Mesenchymal stem cell (in vitro differentiated cells and primary cell): ENCODE measurements around the gene CEP72.
"Not testable (repeated sequence)": the region's sequence is repeated elsewhere in the genome, so short reads cannot be mapped to it uniquely, and the experiment has no call there.

Source experiments
- DNase-seq: peaks from one replicate; pipeline ENCODE4 v3.0.0-alpha.2; 2013
- H2AFZ ChIP-seq: one replicate; pipeline ENCODE4 v1.6.1; 2013; ENCODE audit warnings: low read depth, mild to moderate bottlenecking, control low read depth, inconsistent platforms, low read length, moderate library complexity
- H2AK5ac ChIP-seq: 2 replicates; pipeline ENCODE4 v1.6.1; 2013; ENCODE audit warnings: low read length, moderate library complexity, mild to moderate bottlenecking, inconsistent platforms; ENCODE audit not compliant: severe bottlenecking
- H2BK120ac ChIP-seq: one replicate; pipeline ENCODE4 v1.6.1; 2013; ENCODE audit warnings: low read depth, mild to moderate bottlenecking, inconsistent platforms, low read length, moderate library complexity
- H2BK12ac ChIP-seq, 2 experiments: one replicate each; pipeline ENCODE4 v1.6.1; 2013; ENCODE audit warnings: inconsistent platforms in 2 of 2, low read length in 2 of 2, mild to moderate bottlenecking in 2 of 2, moderate library complexity in 2 of 2, control low read depth in 1 of 2
- H2BK15ac ChIP-seq: one replicate; pipeline ENCODE4 v1.6.1; 2013; ENCODE audit warnings: mild to moderate bottlenecking, low read depth, inconsistent platforms; ENCODE audit not compliant: poor library complexity, severe bottlenecking
- H2BK5ac ChIP-seq: 2 replicates; pipeline ENCODE4 v1.6.1; 2013; ENCODE audit warnings: low read depth, mild to moderate bottlenecking, low read length, control low read depth, inconsistent platforms; ENCODE audit not compliant: poor library complexity, severe bottlenecking
- H3K14ac ChIP-seq, 2 experiments: one replicate each; pipeline ENCODE4 v1.6.1; 2013; ENCODE audit warnings: inconsistent platforms in 2 of 2, low read length in 2 of 2, control low read depth in 1 of 2, mild to moderate bottlenecking in 1 of 2, moderate library complexity in 1 of 2
- H3K18ac ChIP-seq, 2 experiments: one replicate each; pipeline ENCODE4 v1.6.1; 2013; ENCODE audit warnings: inconsistent platforms in 2 of 2, low read length in 2 of 2, control low read depth in 1 of 2, low read depth in 1 of 2, mild to moderate bottlenecking in 1 of 2
- H3K23ac ChIP-seq, 2 experiments: one replicate each; pipeline ENCODE4 v1.6.1; 2013; ENCODE audit warnings: inconsistent platforms in 2 of 2, low read length in 2 of 2, mild to moderate bottlenecking in 2 of 2, moderate library complexity in 2 of 2, control low read depth in 1 of 2
- H3K27ac ChIP-seq: 2 replicates; pipeline ENCODE4 v1.5.1; 2013; ENCODE audit warnings: mild to moderate bottlenecking, moderate library complexity, low read length, control low read depth, inconsistent platforms; ENCODE audit not compliant: poor library complexity, severe bottlenecking
- H3K27me3 ChIP-seq, 2 experiments: 2 replicates each; pipeline versions ENCODE4 v1.6.1 to v1.7.0; 2013; ENCODE audit warnings: low read length in 2 of 2, mild to moderate bottlenecking in 2 of 2, moderate library complexity in 2 of 2, control low read depth in 1 of 2, inconsistent platforms in 1 of 2; ENCODE audit not compliant: control insufficient read depth in 1 of 2, insufficient read depth in 1 of 2
- H3K36me3 ChIP-seq, 2 experiments: 2 replicates each; pipeline versions ENCODE4 v1.6.1 to v1.7.0; 2013; ENCODE audit warnings: low read length in 2 of 2, control low read depth in 1 of 2, inconsistent platforms in 1 of 2, low read depth in 1 of 2, mild to moderate bottlenecking in 1 of 2; ENCODE audit not compliant: insufficient read depth in 2 of 2, control insufficient read depth in 1 of 2
- H3K4ac ChIP-seq, 2 experiments: one replicate each; pipeline ENCODE4 v1.6.1; 2013; ENCODE audit warnings: inconsistent platforms in 2 of 2, low read length in 2 of 2, mild to moderate bottlenecking in 2 of 2, moderate library complexity in 2 of 2, control low read depth in 1 of 2, low read depth in 1 of 2
- H3K4me1 ChIP-seq: 2 replicates; pipeline ENCODE4 v1.6.1; 2013; ENCODE audit warnings: low read depth, low read length, control low read depth; ENCODE audit not compliant: control insufficient read depth, insufficient read depth
- H3K4me2 ChIP-seq: 2 replicates; pipeline ENCODE4 v1.6.1; 2013; ENCODE audit warnings: low read length, mild to moderate bottlenecking, inconsistent platforms; ENCODE audit not compliant: poor library complexity, severe bottlenecking
- H3K4me3 ChIP-seq, 2 experiments: 2 replicates each; pipeline versions ENCODE4 v1.5.1 to v1.7.0; 2013; ENCODE audit warnings: low read length in 2 of 2, mild to moderate bottlenecking in 2 of 2, control low read depth in 1 of 2, low read depth in 1 of 2; ENCODE audit not compliant: insufficient read depth in 1 of 2
- H3K79me1 ChIP-seq: replicated peaks from 2 replicates; pipeline ENCODE4 v1.6.1; 2013; ENCODE audit warnings: mild to moderate bottlenecking, control low read depth, low read length, inconsistent platforms; ENCODE audit not compliant: poor library complexity, severe bottlenecking
- H3K9ac ChIP-seq: 2 replicates; pipeline ENCODE4 v1.7.0; 2013; ENCODE audit warnings: mild to moderate bottlenecking, low read length, moderate library complexity
- H3K9me3 ChIP-seq: 2 replicates; pipeline ENCODE4 v1.7.0; 2013; ENCODE audit warnings: mild to moderate bottlenecking, low read length; ENCODE audit not compliant: control insufficient read depth
- H4K8ac ChIP-seq: one replicate; pipeline ENCODE4 v1.6.1; 2013; ENCODE audit warnings: inconsistent platforms, mild to moderate bottlenecking, low read length, moderate library complexity
- H4K91ac ChIP-seq: one replicate; pipeline ENCODE4 v1.6.1; 2013; ENCODE audit warnings: mild to moderate bottlenecking, low read length, inconsistent platforms
- WGBS: methylation state at CpG from one replicate; pipeline ENCODE4 v1.1.7; 2013; ENCODE audit warnings: mixed read lengths; 5-methylcytosine and 5-hydroxymethylcytosine counted together

Gene CEP72

DNA sequence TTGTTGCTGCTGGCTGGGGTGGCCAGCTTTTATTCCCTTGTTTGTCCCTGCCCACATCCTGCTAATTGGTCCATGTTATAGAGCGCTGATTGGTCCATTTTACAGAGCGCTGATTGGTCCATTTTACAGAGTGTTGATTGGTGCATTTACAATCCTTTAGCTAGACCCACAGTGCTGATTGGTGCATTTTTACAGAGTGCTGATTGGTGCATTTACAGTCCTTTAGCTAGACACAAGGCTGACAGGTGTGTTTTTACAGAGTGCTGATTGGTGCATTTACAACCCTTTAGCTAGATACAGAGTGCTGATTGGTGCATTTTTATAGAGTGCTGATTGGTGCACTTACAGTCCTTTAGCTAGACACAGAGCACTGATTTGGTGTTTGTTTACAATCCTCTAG lies 34.9 kb upstream of the CEP72 start:
- not testable (repeated sequence) for H3K9ac ChIP-seq, H3K4me1 ChIP-seq, DNase-seq, H3K27ac ChIP-seq, H3K4me3 ChIP-seq, H3K4me2 ChIP-seq, H3K79me1 ChIP-seq, H3K23ac ChIP-seq, H2AFZ ChIP-seq, H3K14ac ChIP-seq, H2BK5ac ChIP-seq, H3K36me3 ChIP-seq, H2BK120ac ChIP-seq, H3K18ac ChIP-seq, H2BK12ac ChIP-seq, H4K8ac ChIP-seq, H3K4ac ChIP-seq, H2AK5ac ChIP-seq, H4K91ac ChIP-seq, H2BK15ac ChIP-seq
- Histone ChIP-seq H3K9me3 (peaks cover 17% of the 10 kb centered on the region), H3K27me3 (peaks cover 31 to 81% of the 10 kb centered on the region in 2 experiments)
- WGBS, result 82% methylated on average over 2 of the region's 2 CpGs

DNA sequence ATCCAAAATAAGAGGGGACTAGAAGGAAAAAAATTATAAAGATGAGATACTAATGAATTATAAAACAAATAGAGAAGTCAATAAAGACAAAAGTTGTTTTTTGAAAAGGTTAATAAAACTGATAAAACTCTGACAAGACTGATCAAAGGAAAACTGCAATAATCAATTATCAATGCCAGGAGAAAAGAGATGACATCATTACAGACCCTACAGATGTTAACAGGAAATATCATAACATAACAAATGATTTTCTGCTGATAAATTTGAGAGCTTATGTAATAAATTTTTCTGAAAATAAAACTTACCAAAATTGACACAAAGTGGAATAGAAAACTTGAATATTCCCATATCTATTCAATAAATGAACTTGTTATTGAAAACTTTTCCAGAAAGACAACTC lies 34.3 kb upstream of the CEP72 start:
- DNase-seq, result no peak
- Histone ChIP-seq H2BK120ac (no peak overlapping the region), H3K14ac (no peak overlapping the region), H3K36me3 (no peaks in the 10 kb centered on the region), H2BK5ac (no peak overlapping the region), H3K27me3 (peaks cover 32 to 77% of the 10 kb centered on the region in 2 experiments), H3K18ac (no peak overlapping the region), H3K9me3 (peaks cover 17% of the 10 kb centered on the region), H4K91ac (no peak overlapping the region), H3K9ac (no peak overlapping the region), H3K27ac (no peak overlapping the region), H2AK5ac (no peak overlapping the region), H3K4me1 (no peaks in the 10 kb centered on the region), H3K4me3 (no peak overlapping the region), H4K8ac (no peak overlapping the region), H2AFZ (no peak overlapping the region), H3K4me2 (no peak overlapping the region), H3K4ac (no peak overlapping the region), H3K23ac (no peak overlapping the region), H2BK15ac (no peak overlapping the region), H3K79me1 (no peaks in the 10 kb centered on the region), H2BK12ac (no peak overlapping the region)

DNA sequence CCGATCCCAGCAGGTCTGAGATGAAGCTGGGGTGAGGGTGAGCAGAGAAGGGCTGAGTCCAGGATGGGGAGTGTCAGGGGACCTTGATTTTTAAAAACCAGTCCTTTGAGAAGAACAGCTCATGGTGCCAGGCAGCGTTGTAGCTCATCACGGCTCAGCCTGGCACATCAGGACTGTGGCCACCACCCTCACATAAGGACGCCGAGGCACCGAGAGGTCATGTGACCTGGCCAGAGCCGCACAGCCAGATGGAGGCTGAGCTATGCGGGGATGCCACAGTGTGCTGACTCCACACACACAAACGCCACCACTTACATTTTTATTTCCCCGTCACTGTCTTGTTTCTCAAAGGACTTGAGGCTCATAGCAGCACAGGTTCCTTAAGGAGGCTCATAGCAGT lies 32.9 kb upstream of the CEP72 start:
- no peak overlapping the region for H3K9ac ChIP-seq
- H3K14ac ChIP-seq, result no peak overlapping the region
- no peak for DNase-seq
- no peak overlapping the region for H3K18ac ChIP-seq
- peaks cover 28 to 63% of the 10 kb centered on the region in 2 experiments for H3K27me3 ChIP-seq
- H2BK12ac ChIP-seq, result no peak overlapping the region
- no peak overlapping the region for H3K23ac ChIP-seq
- no peak overlapping the region for H4K91ac ChIP-seq
- H4K8ac ChIP-seq, result no peak overlapping the region
- no peaks in the 10 kb centered on the region for H3K79me1 ChIP-seq
- 79% methylated on average over 9 of the region's 10 CpGs for WGBS
- H2BK15ac ChIP-seq, result no peak overlapping the region
- no peak overlapping the region for H3K4me3 ChIP-seq
- H3K27ac ChIP-seq, result no peak overlapping the region
- no peaks in the 10 kb centered on the region for H3K4me1 ChIP-seq
- H2AFZ ChIP-seq, result no peak overlapping the region
- H2BK5ac ChIP-seq, result no peak overlapping the region
- peaks cover 17% of the 10 kb centered on the region for H3K9me3 ChIP-seq
- H3K36me3 ChIP-seq, result no peaks in the 10 kb centered on the region
- H2AK5ac ChIP-seq, result no peak overlapping the region
- H2BK120ac ChIP-seq, result no peak overlapping the region
- H3K4me2 ChIP-seq, result no peak overlapping the region
- no peak overlapping the region for H3K4ac ChIP-seq

DNA sequence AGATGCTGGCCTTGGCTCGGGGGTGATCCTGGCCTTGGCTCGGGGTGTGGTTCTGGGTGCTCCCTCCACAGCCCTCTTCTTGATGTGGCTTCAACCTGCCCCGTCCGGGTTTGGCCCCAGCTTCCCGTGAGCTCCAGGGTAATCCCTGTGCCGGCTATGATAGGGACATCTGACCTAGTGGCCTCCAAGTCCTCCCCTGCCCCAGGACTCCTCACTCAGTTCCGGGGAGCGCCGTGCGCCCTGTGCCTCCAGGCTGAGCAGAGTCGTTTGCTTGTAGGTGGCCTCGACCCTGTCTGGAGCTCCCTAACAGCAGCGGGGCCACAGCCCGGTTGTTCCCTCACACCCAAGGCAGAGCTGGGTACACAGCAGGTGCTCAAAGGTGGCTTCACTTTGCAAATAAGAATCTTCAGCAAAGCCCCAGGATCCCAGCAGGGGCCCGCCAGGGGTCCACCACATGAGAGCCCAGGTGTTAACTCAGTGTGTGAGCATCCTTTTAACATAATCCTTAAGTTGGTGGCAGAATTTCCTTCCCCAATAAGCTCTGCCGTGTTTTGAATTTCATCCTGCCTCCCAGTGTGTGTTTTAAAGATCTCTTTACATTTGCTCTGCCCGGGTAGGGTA lies 32.3 kb upstream of the CEP72 start:
- peaks cover 17% of the 10 kb centered on the region for H3K9me3 ChIP-seq
- H3K14ac ChIP-seq, result no peak overlapping the region
- WGBS, result 68% methylated on average over 16 of the region's 17 CpGs
- peaks cover 28 to 56% of the 10 kb centered on the region in 2 experiments for H3K27me3 ChIP-seq
- H3K4me1 ChIP-seq, result no peaks in the 10 kb centered on the region
- no peak overlapping the region for H3K18ac ChIP-seq
- H2BK15ac ChIP-seq, result no peak overlapping the region
- H3K79me1 ChIP-seq, result no peaks in the 10 kb centered on the region
- no peak overlapping the region for H3K9ac ChIP-seq
- H3K4ac ChIP-seq, result no peak overlapping the region
- DNase-seq, result no peak
- H4K8ac ChIP-seq, result no peak overlapping the region
- H3K36me3 ChIP-seq, result no peaks in the 10 kb centered on the region
- no peak overlapping the region for H2BK120ac ChIP-seq
- no peak overlapping the region for H2BK5ac ChIP-seq
- H2AK5ac ChIP-seq, result no peak overlapping the region
- no peak overlapping the region for H4K91ac ChIP-seq
- H2AFZ ChIP-seq, result no peak overlapping the region
- no peak overlapping the region for H3K23ac ChIP-seq
- H3K4me3 ChIP-seq, result no peak overlapping the region
- no peak overlapping the region for H3K27ac ChIP-seq
- H3K4me2 ChIP-seq, result no peak overlapping the region
- no peak overlapping the region for H2BK12ac ChIP-seq
